Activated naive CD4-positive, alpha-beta T cell treated with anti-CD3 and anti-CD28 coated beads, Interleukin-2, amount 10 ng/mL, durations not matched to agents 5 hours and 36 hours (primary cell): ENCODE results near the gene UGT1A3. TPM values are rescaled to one million over a fixed set of nuclear protein-coding genes. Genes with fewer than 3 reads are reported as not detected.

Experiments
- total RNA-seq, 2 experiments: library from RNA; stranded (reverse); gene quantifications; one replicate each; pipeline ENCODE4 v1.2.3, GENCODE V29; 2021

UGT1A3 gene
- total RNA-seq: not detected

GRCh38 chr2:233728723-233729301 is at the start of gene UGT1A3:
UGT1A3 (plus strand) TSS chr2:233729042; CDS start chr2:233729127, 85 bp downstream.

GRCh38 chr2:233681521-233682099 is 47.2 kb upstream of the UGT1A3 start, which contains the start of gene UGT1A7:
UGT1A7 (plus strand) TSS chr2:233681901; CDS start chr2:233681938, 37 bp downstream.

GRCh38 chr2:233692648-233693047 is 36.2 kb upstream of the UGT1A3 start, which contains the start of gene UGT1A6:
UGT1A6 (plus strand) TSS chr2:233692890; CDS start chr2:233693005, 115 bp downstream.

GRCh38 chr2:233712611-233713261 is 16.1 kb upstream of the UGT1A3 start, which contains the start of gene UGT1A5:
UGT1A5 (plus strand) TSS chr2:233712907; CDS start chr2:233712992, 85 bp downstream.

GRCh38 chr2:233718552-233718951 is 10.3 kb upstream of the UGT1A3 start, which contains the start of gene UGT1A4:
UGT1A4 (plus strand) TSS chr2:233718736; CDS start chr2:233718821, 85 bp downstream.

GRCh38 chr2:233760043-233760442 is 31.2 kb downstream of the UGT1A3 start, which contains the start of gene UGT1A1:
UGT1A1 (plus strand) TSS chr2:233760270; CDS start chr2:233760288, 18 bp downstream.

GRCh38 chr2:233778030-233778429 is 49.2 kb downstream of the UGT1A3 start, which contains the start of gene MROH2A:
MROH2A (plus strand) TSS chr2:233778330; CDS start chr2:233779359, 1,029 bp downstream.

Other genes starting within 250 kb of the UGT1A3 start
- 10 to 100 TPM; 18.7 to 20.3 TPM for gene USP40, start 162.3 kb upstream of the UGT1A3 start, total RNA-seq
- not detected for gene UGT1A8, start 111.4 kb upstream of the UGT1A3 start, total RNA-seq
- not detected for gene UGT1A10, start 92.6 kb upstream of the UGT1A3 start, total RNA-seq
- gene UGT1A9, start 57.1 kb upstream of the UGT1A3 start, total RNA-seq: not detected
- gene UGT1A7, start 47.1 kb upstream of the UGT1A3 start, total RNA-seq: not detected
- gene UGT1A6, start 36.2 kb upstream of the UGT1A3 start, total RNA-seq: not detected
- not detected for gene UGT1A5, start 16.1 kb upstream of the UGT1A3 start, total RNA-seq
- not detected for gene UGT1A4, start 10.3 kb upstream of the UGT1A3 start, total RNA-seq
- not detected for gene UGT1A1, start 31.2 kb downstream of the UGT1A3 start, total RNA-seq
- gene MROH2A, start 49.3 kb downstream of the UGT1A3 start, total RNA-seq: not detected
- gene HJURP, start 125.5 kb downstream of the UGT1A3 start, total RNA-seq: 10 to 100 TPM; 92.0 to 93.8 TPM
- not detected for gene TRPM8, start 188.3 kb downstream of the UGT1A3 start, total RNA-seq